HFF-Myc (cell line): ENCODE results near the gene GYPC.
"Not testable (repeated sequence)": the region's sequence is repeated elsewhere in the genome, so short reads cannot be mapped to it uniquely, and the experiment has no call there.

Source experiments
- DNase-seq: peaks from one replicate; pipeline ENCODE4 v3.0.0-alpha.2; 2011; ENCODE audit warnings: low read depth; ENCODE audit errors: extremely low read depth
- H3K4me3 ChIP-seq: replicated peaks from 2 replicates; pipeline ENCODE4 v1.5.1; 2011; ENCODE audit warnings: low read depth, mild to moderate bottlenecking, control low read depth, low read length
- TF ChIP-seq, protein P1 (sequence below): IDR thresholded peaks from 2 replicates; pipeline ENCODE4 v1.5.1; 2012; ENCODE audit warnings: mild to moderate bottlenecking, low read depth, low read length, control low read depth; ENCODE audit errors: missing control alignments

The GYPC gene

DNA sequence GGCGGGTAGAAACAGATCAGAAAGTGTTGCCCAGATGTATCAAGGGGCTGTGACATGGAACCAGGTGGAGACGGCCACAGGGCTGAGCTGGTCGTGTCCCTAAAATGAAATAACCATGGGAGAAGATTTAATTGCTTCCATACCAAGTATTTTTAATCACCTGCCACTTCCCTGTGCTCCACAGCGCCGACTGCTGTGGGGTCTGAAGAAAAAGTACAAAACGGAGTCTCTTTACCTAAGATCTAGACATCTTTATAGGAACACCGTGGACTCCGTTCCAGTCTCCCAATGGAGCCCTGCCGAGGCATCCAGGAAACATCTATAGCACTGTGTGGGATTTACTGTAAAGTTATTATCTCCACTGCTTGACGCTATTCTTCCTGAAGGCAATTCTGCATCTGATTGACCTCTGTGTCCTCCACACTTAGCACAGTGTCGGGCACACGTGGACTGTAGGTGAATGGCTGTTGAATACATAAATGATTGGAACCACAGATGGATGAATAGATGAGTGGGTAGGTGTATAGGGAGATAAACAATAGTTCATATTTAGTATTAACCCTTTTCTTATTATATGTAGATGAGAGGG lies 21.6 kb upstream of the GYPC start:
- no peak for DNase-seq
- no peak overlapping the region for H3K4me3 ChIP-seq
- TF ChIP-seq, protein P1, sequence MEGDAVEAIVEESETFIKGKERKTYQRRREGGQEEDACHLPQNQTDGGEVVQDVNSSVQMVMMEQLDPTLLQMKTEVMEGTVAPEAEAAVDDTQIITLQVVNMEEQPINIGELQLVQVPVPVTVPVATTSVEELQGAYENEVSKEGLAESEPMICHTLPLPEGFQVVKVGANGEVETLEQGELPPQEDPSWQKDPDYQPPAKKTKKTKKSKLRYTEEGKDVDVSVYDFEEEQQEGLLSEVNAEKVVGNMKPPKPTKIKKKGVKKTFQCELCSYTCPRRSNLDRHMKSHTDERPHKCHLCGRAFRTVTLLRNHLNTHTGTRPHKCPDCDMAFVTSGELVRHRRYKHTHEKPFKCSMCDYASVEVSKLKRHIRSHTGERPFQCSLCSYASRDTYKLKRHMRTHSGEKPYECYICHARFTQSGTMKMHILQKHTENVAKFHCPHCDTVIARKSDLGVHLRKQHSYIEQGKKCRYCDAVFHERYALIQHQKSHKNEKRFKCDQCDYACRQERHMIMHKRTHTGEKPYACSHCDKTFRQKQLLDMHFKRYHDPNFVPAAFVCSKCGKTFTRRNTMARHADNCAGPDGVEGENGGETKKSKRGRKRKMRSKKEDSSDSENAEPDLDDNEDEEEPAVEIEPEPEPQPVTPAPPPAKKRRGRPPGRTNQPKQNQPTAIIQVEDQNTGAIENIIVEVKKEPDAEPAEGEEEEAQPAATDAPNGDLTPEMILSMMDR = peak; percentile 59

DNA sequence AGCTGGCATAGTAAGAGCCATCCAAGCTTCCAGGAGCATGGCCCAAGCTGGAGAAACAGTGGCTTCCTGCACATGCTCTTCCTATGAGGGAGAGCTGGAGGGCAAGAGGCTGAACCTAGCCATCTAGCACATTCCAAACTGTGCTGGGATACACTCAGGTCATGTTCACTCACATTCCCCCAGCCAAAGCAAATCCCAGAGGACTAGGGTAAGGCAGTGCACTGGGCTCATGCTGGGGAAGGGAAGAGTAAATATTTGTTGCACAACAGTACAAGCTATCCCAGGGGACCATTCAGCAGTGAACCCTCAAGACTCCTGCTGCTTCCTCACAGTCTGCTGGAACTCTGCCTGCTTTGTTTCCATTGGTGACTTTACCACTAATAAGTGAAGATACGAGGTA lies 20.7 kb upstream of the GYPC start:
- no peak for DNase-seq
- TF ChIP-seq, protein P1 = no peak
- no peak overlapping the region for H3K4me3 ChIP-seq

DNA sequence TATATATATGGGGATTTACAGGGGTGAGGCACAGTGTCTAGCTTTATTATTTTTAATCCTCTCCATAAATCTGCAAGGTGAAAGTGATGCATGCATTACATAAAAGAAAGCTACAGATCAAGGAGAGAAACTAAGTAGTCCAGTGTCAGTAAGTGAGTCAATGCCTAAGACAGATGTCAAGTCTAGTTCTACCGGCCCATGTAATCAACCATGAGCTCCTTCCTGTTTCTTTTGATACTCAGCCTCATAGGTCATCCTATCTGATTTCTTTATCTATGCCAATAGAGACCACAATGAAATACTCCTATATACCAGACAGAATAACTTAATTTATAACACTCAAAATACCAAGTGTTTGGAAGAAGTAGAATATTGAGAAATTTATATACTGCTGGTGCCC lies 20.2 kb upstream of the GYPC start:
- TF ChIP-seq, protein P1 = no peak
- DNase-seq = no peak
- no peak overlapping the region for H3K4me3 ChIP-seq

DNA sequence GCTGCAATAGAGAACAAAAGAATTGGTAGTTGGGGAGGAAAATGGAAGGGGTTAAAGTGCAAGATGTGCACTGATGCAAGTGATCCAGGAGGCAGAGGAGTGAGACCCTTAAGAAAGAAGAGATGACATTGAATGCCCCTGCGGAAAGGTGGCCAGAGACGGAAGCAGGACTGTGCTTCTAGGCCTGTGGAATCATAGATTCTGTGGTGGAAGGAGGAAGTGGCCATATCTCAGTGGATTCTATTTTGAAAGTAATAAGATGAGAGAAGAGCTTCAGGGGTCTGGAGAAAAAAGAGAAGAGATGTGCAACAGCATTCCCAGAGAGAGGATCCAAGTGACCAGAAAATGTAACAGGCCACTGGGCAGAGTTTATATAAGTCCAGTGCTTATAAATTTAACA lies 18.6 kb upstream of the GYPC start:
- H3K4me3 ChIP-seq = no peak overlapping the region
- no peak for DNase-seq
- TF ChIP-seq, protein P1 = no peak

DNA sequence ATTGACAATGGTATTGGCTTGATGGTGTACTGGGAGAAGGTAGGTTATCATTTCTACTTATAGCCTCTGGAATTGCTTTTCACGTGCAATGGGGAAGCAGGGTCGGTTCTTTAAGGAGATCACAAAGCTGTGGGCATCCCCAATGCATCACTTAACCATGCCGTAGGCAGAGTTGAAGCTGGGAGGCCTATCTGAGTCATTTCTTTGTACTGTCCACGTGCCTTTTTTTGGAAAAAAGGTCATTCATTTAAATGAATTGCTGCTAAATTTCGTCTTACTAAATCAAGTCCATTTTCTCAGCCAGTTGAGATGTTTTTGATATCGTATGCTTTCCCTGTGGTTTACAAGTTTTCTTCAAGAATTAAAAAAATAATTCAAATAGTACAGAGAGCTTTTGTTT lies 17.2 kb upstream of the GYPC start:
- H3K4me3 ChIP-seq = no peak overlapping the region
- DNase-seq = no peak
- TF ChIP-seq, protein P1 = no peak

DNA sequence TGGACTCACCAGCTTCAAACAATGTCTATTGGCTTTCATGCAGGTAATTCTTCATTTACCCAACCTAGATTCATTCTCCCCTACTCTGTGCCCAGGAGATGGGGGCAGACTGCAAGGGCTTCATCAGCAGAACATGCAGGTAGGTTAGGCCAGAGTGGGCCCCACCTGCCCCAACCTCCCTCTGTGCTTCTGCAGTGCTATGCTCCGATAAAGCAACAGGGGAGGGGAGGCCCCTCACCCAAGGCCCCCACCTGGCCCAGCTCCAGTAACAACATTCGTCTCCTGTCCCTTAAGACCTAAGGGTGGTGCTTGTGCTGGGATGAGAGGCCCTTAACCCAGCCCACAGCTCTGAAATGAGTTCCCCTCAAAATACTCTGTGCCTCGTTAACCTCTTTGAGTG lies 16.7 kb upstream of the GYPC start:
- DNase-seq = no peak
- H3K4me3 ChIP-seq = no peak overlapping the region
- TF ChIP-seq, protein P1 = no peak

DNA sequence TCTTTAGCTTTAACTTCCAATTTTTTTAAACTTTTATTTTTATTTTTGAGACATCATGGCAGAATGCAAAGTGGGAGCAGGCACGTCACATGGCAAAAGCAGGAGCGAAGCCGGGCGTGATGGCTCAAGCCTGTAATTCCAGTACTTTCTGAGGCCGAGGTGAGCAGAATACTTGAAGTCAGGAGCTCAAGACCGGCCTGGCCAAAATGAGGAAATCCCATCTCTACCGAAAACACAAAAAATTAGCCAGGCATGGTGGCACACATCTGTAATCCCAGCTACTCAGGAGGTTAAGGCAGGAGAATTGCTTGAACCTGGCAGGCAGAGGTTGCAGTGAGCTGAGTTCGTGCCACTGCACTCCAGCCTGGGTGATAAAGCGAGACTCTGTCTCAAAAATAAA lies 14.7 kb upstream of the GYPC start:
- not testable (repeated sequence) for H3K4me3 ChIP-seq, DNase-seq
